SK-N-SH treated with all-trans-retinoic acid at 6 μM for 48 hours (cell line): ENCODE results near the gene RTP4.

Experiments used
- ESRRG ChIP-seq: fragments of 250-450 bp; sonication (Bioruptor Pico); IDR thresholded peaks from 2 replicates; pipeline ENCODE4 v1.6.1; 2021; ENCODE audit warnings: mild to moderate bottlenecking
- RARB ChIP-seq: fragments of 250-450 bp; sonication (Bioruptor Pico); IDR thresholded peaks from 2 replicates; pipeline ENCODE4 v1.8.0; 2021; ENCODE audit warnings: mild to moderate bottlenecking, moderate library complexity
- ZFP3 ChIP-seq: fragments of 250-450 bp; sonication (Bioruptor Pico); IDR thresholded peaks from 2 replicates; pipeline ENCODE4 v1.5.0; 2020; ENCODE audit warnings: mild to moderate bottlenecking, moderate library complexity
- ZFP30 ChIP-seq: fragments of 450-650 bp; formaldehyde crosslinking; IDR thresholded peaks from 2 replicates; pipeline ENCODE4 v1.5.0; 2022; ENCODE audit warnings: mild to moderate bottlenecking, moderate library complexity
- ZNF70 ChIP-seq: fragments of 450-650 bp; formaldehyde crosslinking; IDR thresholded peaks from 2 replicates; pipeline ENCODE4 v1.5.0; 2020; ENCODE audit warnings: mild to moderate bottlenecking, moderate library complexity

GRCh38 chr3:187383246-187383645, 15.1 kb downstream of the RTP4 start:
- TF ChIP-seq RARB (CRISPR knock-in tag) = no peak
- TF ChIP-seq ZFP3 (CRISPR knock-in tag) = no peak
- no peak for TF ChIP-seq ESRRG
- TF ChIP-seq ZNF70 (CRISPR knock-in tag) = no peak
- TF ChIP-seq ZFP30 (CRISPR knock-in tag) = no peak
